GM19463 (cell line): ENCODE data around the gene LACRT.
A peak's percentile ranks its signal among the peaks of the same experiment; 100 is the strongest.

ENCODE experiments used
- ATAC-seq: cut with Tn5 transposase; IDR thresholded peaks from one replicate; pipeline ENCODE4 v1.9.1; 2021; ENCODE audit warnings: mild to moderate bottlenecking, moderate library complexity; ENCODE audit not compliant: unreplicated experiment

LACRT gene

GRCh38 chr12:54603173-54603814 is 31.4 kb downstream of the LACRT start:
- peak; percentile 97 for ATAC-seq

- no peak for ATAC-seq
These were observed 32.0 kb downstream of the LACRT start for GRCh38 chr12:54602661-54603060.

GRCh38 chr12:54601841-54602240 is 32.9 kb downstream of the LACRT start:
- no peak for ATAC-seq

- ATAC-seq: no peak
These were observed 35.7 kb downstream of the LACRT start for GRCh38 chr12:54598970-54599369.

GRCh38 chr12:54596526-54596946 is 38.2 kb downstream of the LACRT start:
- no peak for ATAC-seq

- ATAC-seq: no peak
These were observed 39.2 kb downstream of the LACRT start for GRCh38 chr12:54595471-54595870.

GRCh38 chr12:54593725-54594124 is 41.0 kb downstream of the LACRT start:
- ATAC-seq: no peak

- ATAC-seq: no peak
These were observed 41.6 kb downstream of the LACRT start for GRCh38 chr12:54593135-54593534.

GRCh38 chr12:54592316-54592715 is 42.4 kb downstream of the LACRT start:
- no peak for ATAC-seq

GRCh38 chr12:54590978-54591591 is 43.6 kb downstream of the LACRT start:
- ATAC-seq: no peak

- no peak for ATAC-seq
These were observed 44.7 kb downstream of the LACRT start for GRCh38 chr12:54589964-54590363.

GRCh38 chr12:54588890-54589267 is 45.8 kb downstream of the LACRT start:
- ATAC-seq: no peak

- no peak for ATAC-seq
These were observed 46.4 kb downstream of the LACRT start, which contains the start of gene PPP1R1A for GRCh38 chr12:54588110-54588889. TSS of gene PPP1R1A (minus strand) at chr12:54588659. CDS start at chr12:54588488, 171 bp downstream.

GRCh38 chr12:54587315-54587873 is 47.3 kb downstream of the LACRT start:
- no peak for ATAC-seq

GRCh38 chr12:54586620-54587019 is 48.1 kb downstream of the LACRT start:
- no peak for ATAC-seq

GRCh38 chr12:54585243-54585642 is 49.5 kb downstream of the LACRT start:
- ATAC-seq: no peak

GRCh38 chr12:54584128-54584527 is 50.6 kb downstream of the LACRT start:
- ATAC-seq: no peak

GRCh38 chr12:54583726-54584125 is 51.0 kb downstream of the LACRT start:
- no peak for ATAC-seq

GRCh38 chr12:54581412-54581811 is 53.3 kb downstream of the LACRT start:
- no peak for ATAC-seq
